ENCODE data around the gene GIPC2.
"Not testable (repeated sequence)": the region's sequence is repeated elsewhere in the genome, so short reads cannot be mapped to it uniquely, and the experiment has no call there.

The GIPC2 gene

DNA sequence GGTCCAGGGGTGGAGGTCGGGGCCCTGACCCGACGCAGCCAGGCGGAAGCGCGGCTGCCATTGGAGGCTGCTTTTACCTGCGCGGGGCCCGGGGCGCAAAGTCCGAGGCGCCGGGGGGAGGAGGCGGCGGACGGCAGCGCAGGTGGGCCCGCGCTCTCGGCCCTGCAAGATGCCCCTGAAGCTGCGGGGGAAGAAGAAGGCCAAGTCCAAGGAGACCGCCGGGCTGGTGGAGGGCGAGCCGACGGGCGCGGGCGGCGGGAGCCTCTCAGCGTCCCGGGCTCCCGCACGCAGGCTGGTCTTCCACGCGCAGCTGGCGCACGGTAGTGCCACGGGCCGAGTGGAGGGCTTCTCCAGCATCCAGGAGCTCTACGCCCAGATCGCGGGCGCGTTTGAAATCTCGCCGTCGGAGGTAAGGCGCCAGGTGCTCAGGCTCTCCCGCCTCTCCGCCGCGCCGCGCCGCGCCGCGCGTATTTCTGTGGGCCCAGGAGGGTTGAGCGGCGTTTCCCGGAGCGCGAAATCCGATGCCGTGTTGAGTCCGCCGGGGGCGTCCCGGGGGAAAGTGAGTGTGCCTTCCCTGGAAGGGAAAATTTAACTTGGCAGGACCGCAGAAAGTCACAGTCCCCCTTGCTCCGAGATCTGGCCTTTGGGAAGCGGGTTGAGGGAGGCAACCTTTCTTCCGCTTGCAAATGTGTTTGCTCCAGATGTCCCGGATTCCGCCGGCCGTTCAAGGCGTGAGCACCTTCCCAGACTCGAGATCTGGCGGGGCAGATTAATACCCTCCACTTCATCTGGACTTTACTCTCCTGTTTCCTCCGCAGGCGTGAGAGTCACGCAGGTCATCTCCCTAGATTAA, at the start of gene GIPC2:
GIPC2 (plus strand) TSS at position 41 of the 853 bp plus-strand sequence; CDS start at position 170, 129 bp downstream.
- peak within 1 kb of the TSS; percentile 46 for H3K4me3 ChIP-seq (ENCODE audit: control insufficient read depth, low read depth, low read length)
- DNase-seq (ENCODE audit: low read depth) = peak; percentile 56
- no peak for TF ChIP-seq CTCF (conservative IDR thresholded peaks at IDR 0.05; ENCODE audit: control insufficient read depth, insufficient read depth, low read depth, low read length)

- no peak overlapping the region for H3K4me3 ChIP-seq (ENCODE audit: control insufficient read depth, low read depth, low read length)
- TF ChIP-seq CTCF (conservative IDR thresholded peaks at IDR 0.05; ENCODE audit: control insufficient read depth, insufficient read depth, low read depth, low read length) = no peak
- no peak for DNase-seq (ENCODE audit: low read depth)
These were observed 49.0 kb upstream of the GIPC2 start for GRCh38 chr1:77996734-77997133.

GRCh38 chr1:78000536-78000935, 45.2 kb upstream of the GIPC2 start:
- H3K4me3 ChIP-seq (ENCODE audit: control insufficient read depth, low read depth, low read length); DNase-seq (ENCODE audit: low read depth): not testable (repeated sequence)

DNA sequence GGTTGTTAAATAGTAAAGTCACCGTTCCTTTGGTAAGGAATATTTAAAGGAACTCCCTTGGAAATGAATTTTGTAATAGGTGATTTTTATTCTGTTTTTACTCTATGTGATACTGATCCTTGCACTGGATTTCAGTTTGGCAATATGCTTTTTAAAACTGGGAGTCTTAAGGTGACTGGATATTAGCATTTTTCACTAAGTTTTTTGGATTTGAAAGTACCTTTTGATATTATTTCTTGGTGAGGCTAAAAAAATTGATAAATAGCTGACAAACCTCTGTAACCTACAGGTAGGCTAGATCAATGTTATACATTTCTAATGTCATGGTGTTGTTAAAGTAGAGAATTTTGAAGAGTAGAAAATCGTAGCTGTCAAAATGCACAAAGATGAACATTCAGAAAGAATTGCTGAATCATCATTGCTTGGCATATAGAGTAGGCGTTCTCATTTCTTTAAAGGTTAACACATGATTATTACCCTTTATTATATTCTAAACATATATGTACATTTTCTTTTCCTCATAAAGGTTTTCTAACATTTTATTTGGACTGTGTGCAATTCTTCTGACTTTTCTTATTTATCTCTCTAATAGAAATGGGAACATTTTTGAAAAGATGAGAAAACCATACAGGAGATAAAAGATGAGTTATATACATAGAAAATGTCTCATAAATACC, 42.6 kb upstream of the GIPC2 start:
- no peak for TF ChIP-seq CTCF (conservative IDR thresholded peaks at IDR 0.05; ENCODE audit: control insufficient read depth, insufficient read depth, low read depth, low read length)
- DNase-seq (ENCODE audit: low read depth) = no peak
- peak overlapping the region; percentile 82 for H3K4me3 ChIP-seq (ENCODE audit: control insufficient read depth, low read depth, low read length)

- DNase-seq (ENCODE audit: low read depth) = peak; percentile 78
- no peak for TF ChIP-seq CTCF (conservative IDR thresholded peaks at IDR 0.05; ENCODE audit: control insufficient read depth, insufficient read depth, low read depth, low read length)
- peak overlapping the region; percentile 82 for H3K4me3 ChIP-seq (ENCODE audit: control insufficient read depth, low read depth, low read length)
These were observed 41.7 kb upstream of the GIPC2 start for GRCh38 chr1:78003882-78004718.

DNA sequence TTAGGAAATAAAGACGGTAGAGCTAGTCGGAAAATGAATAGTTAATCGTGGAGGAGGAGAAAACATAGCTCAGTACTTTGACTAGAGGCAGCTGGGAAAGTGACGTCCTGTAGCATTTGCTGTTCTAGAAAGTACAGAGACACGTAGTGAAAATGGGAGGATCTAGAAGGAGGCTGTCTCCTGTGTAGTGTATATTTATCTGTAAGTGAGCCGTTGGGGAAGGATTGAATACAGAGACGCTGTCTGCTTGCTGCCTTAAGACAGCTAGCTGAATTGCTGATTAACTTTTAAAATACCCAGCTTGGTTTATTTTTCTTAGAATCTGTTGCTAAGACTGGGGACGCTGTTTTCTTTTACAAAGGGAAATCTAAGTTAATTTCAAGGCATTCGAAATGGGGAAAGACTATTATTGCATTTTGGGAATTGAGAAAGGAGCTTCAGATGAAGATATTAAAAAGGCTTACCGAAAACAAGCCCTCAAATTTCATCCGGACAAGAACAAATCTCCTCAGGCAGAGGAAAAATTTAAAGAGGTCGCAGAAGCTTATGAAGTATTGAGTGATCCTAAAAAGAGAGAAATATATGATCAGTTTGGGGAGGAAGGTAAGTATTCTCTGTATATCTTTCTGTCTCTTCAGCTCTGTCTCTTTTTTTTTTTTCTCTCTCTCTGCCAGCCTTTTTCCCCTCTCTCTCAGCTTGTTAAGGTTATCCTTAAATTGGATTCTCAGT, 40.9 kb upstream of the GIPC2 start, which contains the start of gene DNAJB4:
DNAJB4 (plus strand) TSS at position 221 of the 729 bp plus-strand sequence; CDS start at position 393, 172 bp downstream.
- no peak for TF ChIP-seq CTCF (conservative IDR thresholded peaks at IDR 0.05; ENCODE audit: control insufficient read depth, insufficient read depth, low read depth, low read length)
- H3K4me3 ChIP-seq (ENCODE audit: control insufficient read depth, low read depth, low read length) = peak within 1 kb of the TSS; percentile 82
- peak; percentile 99 for DNase-seq (ENCODE audit: low read depth)

All from fibroblast of mammary gland (primary cell).